Activated CD4-positive, alpha-beta T cell treated with anti-CD3 and anti-CD28 coated beads for 1 hour (primary cell): Measurements from ENCODE around the gene SLC9A5.

Experiments
- DNase-seq: peaks from one replicate; pipeline ENCODE4 v3.0.0-alpha.2; 2020

Gene SLC9A5

GRCh38 chr16:67241008-67241900 lies 7.5 kb upstream of the SLC9A5 start:
- no peak for DNase-seq

- DNase-seq = no peak
These were observed 6.5 kb upstream of the SLC9A5 start for GRCh38 chr16:67242138-67242730.

GRCh38 chr16:67243481-67243880 lies 5.3 kb upstream of the SLC9A5 start:
- no peak for DNase-seq

- DNase-seq = peak; percentile 69
These were observed 4.2 kb upstream of the SLC9A5 start for GRCh38 chr16:67244387-67245185.

- DNase-seq = no peak
These were observed 3.6 kb upstream of the SLC9A5 start for GRCh38 chr16:67245186-67245585.

- no peak for DNase-seq
These were observed 3.1 kb upstream of the SLC9A5 start for GRCh38 chr16:67245674-67246080.

- peak; percentile 19 for DNase-seq
These were observed 2.6 kb upstream of the SLC9A5 start for GRCh38 chr16:67246081-67246755.

GRCh38 chr16:67246756-67247191 lies 2.0 kb upstream of the SLC9A5 start:
- DNase-seq = peak; percentile 27

- DNase-seq = peak; percentile 92
These were observed 1.3 kb upstream of the SLC9A5 start, which contains the start of gene FHOD1 for GRCh38 chr16:67247192-67248072. FHOD1 (minus strand) TSS chr16:67247481; CDS start chr16:67247410, 71 bp downstream.

- no peak for DNase-seq
These were observed 742 bp upstream of the SLC9A5 start for GRCh38 chr16:67248073-67248400.

GRCh38 chr16:67249178-67250044 lies 632 bp downstream of the SLC9A5 start:
- no peak for DNase-seq

- DNase-seq = no peak
These were observed 1.2 kb downstream of the SLC9A5 start for GRCh38 chr16:67250045-67250327.

- no peak for DNase-seq
These were observed 4.1 kb downstream of the SLC9A5 start for GRCh38 chr16:67252609-67253497.

- DNase-seq = no peak
These were observed 6.2 kb downstream of the SLC9A5 start for GRCh38 chr16:67254801-67255552.

GRCh38 chr16:67255553-67256221 lies 6.9 kb downstream of the SLC9A5 start:
- DNase-seq = no peak

- no peak for DNase-seq
These were observed 8.0 kb downstream of the SLC9A5 start for GRCh38 chr16:67256701-67257230.

GRCh38 chr16:67257486-67258160 lies 8.8 kb downstream of the SLC9A5 start:
- no peak for DNase-seq
